CD4-positive, alpha-beta T cell treated with Interleukin-15 for 4 hours (primary cell): Measurements from ENCODE around the gene MOB3B.

Experiments
- DNase-seq: peaks from one replicate; pipeline ENCODE4 v3.0.0-alpha.2; 2020; ENCODE audit warnings: low spot score

The MOB3B gene

GRCh38 chr9:27529316-27530278, at the start of gene MOB3B:
Gene MOB3B, minus strand, starts transcription at chr9:27529814. Its CDS starts 74,264 bp downstream, at chr9:27455550.
- peak; percentile 75 for DNase-seq

DNA sequence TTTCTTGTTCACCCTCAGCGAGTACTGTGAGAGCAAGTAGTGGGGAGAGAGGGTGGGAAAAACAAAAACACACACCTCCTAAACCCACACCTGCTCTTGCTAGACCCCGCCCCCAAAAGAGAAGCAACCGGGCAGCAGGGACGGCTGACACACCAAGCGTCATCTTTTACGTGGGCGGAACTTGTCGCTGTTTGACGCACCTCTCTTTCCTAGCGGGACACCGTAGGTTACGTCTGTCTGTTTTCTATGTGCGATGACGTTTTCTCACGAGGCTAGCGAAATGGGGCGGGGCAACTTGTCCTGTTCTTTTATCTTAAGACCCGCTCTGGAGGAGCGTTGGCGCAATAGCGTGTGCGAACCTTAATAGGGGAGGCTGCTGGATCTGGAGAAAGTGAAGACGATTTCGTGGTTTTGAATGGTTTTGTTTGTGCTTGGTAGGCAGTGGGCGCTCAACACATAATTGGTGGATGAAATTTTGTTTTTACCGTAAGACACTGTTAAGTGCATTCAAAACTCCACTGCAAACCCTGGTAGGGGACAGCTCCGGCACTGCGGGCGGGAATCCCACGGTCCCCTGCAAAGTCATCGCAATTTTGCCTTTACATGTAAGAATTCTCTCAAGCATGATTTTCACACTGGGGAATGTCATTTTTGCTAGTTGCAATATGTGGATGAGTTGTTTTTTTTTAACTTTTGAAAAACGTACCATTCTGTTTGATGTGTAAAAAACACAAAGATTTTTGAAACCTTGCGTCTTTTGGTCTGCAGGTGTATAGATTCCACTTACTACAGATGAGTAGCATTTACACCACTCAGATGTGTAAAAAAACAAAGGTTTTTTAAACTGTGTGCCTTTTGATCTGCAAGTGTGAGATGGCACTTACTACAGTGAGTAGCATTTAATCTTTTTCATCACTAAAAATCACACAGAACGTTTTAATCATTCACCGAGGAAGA, 44.3 kb upstream of the MOB3B start:
- peak; percentile 97 for DNase-seq

DNA sequence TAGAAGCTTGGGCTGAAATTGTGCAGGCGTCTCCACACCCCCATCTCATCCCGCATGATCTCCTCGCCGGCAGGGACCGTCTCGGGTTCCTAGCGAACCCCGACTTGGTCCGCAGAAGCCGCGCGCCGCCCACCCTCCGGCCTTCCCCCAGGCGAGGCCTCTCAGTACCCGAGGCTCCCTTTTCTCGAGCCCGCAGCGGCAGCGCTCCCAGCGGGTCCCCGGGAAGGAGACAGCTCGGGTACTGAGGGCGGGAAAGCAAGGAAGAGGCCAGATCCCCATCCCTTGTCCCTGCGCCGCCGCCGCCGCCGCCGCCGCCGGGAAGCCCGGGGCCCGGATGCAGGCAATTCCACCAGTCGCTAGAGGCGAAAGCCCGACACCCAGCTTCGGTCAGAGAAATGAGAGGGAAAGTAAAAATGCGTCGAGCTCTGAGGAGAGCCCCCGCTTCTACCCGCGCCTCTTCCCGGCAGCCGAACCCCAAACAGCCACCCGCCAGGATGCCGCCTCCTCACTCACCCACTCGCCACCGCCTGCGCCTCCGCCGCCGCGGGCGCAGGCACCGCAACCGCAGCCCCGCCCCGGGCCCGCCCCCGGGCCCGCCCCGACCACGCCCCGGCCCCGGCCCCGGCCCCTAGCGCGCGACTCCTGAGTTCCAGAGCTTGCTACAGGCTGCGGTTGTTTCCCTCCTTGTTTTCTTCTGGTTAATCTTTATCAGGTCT, 43.5 kb upstream of the MOB3B start, which contains the start of gene C9orf72:
Gene C9orf72, minus strand, starts transcription at position 564 of the 716 bp plus-strand sequence. CDS start 6,361 bp downstream, outside the sequence.
- peak; percentile 84 for DNase-seq

GRCh38 chr9:27572566-27572917, 42.9 kb upstream of the MOB3B start:
- peak; percentile 70 for DNase-seq

- no peak for DNase-seq
Measured at GRCh38 chr9:27572061-27572460, 42.4 kb upstream of the MOB3B start.

DNA sequence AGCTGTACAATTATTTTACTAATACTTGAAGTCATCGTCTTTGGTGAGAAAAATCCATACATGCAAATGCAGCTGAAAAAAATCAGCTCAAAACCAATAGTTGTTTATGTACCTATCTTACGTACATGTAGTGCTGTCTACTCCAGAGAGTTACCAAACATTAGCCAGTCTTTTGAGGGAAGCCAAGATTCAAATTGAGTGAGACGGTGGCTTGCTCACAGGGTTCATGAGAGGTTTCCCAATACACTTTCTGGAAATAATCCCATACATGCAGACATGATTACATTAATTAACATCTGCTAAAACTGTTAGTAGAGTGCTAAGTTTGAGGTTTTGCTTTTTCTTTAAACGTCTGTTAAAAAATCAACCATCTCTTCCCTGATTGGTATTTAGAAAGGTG, 41.4 kb upstream of the MOB3B start:
- DNase-seq, result no peak

GRCh38 chr9:27569406-27569805, 39.8 kb upstream of the MOB3B start:
- no peak for DNase-seq

DNA sequence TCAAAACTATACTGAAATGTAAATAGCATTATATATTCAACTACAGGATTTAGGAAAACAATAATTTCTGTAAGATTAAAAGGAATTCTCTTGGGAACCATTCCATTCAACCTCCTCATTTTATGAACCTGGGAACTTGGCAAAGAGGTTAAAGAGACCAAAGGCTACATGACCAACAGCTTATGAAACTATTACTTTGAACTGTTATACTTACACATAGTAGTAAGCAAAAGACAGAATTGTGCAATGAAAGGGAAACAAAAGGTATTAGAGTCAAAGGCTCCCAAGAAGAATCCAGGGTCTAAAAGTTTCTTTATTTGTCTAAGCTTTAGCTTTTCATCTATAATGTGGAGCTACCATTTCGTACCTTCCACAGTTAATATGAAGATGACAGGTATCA, 36.5 kb upstream of the MOB3B start:
- DNase-seq, result no peak

DNA sequence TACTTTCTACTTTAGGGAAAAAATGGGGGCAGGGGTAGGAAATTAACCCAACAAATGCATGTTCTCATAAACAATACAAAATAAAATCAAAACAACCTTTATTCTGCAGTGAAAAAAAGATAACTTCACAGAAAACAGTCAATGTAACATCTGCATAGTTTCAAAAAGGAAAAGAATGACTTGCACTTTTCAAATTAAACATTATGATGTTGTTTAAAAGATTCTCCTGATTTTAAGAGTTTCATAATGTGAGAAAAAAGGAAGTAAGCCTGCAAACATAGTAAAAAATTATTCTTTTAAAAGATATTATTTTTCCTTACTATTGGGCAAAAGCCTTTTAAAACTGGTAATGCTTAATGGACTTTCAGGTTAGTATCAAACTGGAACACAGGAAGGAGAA, 36.1 kb upstream of the MOB3B start:
- DNase-seq, result no peak

DNA sequence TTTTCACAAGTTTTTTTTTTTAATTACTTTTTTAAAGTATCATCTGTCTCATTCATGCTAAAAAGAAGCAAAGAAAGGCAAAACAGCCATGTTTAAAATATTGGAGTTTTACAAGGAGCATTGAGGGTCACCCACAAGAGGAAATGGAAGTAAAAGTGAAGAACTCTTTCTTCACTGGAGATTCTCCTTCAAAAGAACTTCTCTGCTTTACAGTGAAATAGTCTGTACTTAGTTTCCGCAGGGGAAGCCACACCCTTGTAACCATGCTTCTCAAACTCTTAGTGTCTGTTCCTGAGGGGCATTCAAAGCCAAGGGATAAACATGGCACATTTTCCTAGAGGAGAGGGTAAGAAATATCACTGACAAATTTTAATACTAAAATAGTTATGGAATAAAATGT, 35.1 kb upstream of the MOB3B start:
- no peak for DNase-seq

- no peak for DNase-seq
Measured at GRCh38 chr9:27563738-27564430, 34.3 kb upstream of the MOB3B start.

DNA sequence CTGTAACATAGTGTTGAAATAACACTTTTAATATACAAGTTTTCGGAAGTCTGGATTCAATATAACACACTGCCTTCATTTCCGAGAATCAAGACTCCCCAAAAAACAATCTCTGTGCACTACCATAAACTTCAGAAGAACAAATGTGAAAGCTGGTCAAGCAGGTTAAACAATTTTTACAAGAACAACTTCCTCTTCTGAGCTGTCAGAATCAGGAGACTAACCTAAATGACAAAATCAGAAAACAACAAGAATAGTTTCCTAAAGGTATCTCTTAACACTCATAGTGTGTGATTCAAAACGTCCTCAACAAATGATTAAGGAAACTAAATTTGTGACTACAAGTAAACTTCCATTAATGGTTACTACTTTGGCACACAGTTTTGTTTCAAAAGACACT, 32.1 kb upstream of the MOB3B start:
- no peak for DNase-seq

- no peak for DNase-seq
Measured at GRCh38 chr9:27560457-27560856, 30.8 kb upstream of the MOB3B start.

DNA sequence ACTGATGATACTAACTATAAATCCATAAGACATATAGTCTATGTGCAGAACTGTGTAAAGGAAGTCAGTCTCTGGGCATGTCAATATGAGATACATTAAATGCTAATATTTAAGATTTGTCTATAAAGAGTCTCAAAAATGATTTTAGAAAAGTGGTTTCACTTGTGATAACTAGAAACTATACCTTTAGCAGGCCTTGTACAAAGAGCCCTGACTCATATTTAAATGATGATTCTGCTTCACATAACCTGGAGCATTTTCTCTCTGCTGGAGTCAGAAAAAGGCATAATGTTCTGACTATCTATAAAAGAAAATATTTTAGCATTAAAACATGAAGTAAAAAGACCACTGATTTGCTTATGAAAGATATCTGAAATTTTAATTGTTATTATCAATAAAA, 28.7 kb upstream of the MOB3B start:
- no peak for DNase-seq

- DNase-seq, result no peak
Measured at GRCh38 chr9:27556470-27556869, 26.9 kb upstream of the MOB3B start.

- no peak for DNase-seq
Measured at GRCh38 chr9:27554712-27555111, 25.1 kb upstream of the MOB3B start.

DNA sequence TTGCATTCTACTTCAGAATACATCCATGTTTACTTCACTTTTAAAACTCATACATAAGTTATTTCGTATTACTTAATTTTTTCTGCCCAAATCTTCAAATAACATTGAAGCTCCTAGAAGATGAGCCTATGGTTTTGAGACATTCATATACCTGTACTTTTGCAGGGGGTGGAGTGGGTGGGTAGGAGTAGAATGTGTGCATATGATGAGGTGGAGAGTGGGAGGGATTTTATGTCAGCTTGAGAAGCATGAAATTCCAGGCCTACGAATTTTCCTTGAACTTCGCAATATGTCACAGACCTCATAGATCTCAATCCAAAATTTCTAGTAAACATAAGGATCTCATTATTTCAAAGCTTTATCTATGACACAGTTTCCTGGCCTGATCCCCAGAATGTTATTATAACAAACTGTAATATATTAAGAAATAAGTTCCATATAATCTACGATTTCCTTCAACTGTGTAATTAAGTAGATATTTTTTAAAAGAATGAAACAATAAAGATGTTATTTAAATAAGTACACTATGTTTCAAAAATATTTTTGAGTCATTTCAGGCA, 19.7 kb upstream of the MOB3B start:
- DNase-seq, result no peak

DNA sequence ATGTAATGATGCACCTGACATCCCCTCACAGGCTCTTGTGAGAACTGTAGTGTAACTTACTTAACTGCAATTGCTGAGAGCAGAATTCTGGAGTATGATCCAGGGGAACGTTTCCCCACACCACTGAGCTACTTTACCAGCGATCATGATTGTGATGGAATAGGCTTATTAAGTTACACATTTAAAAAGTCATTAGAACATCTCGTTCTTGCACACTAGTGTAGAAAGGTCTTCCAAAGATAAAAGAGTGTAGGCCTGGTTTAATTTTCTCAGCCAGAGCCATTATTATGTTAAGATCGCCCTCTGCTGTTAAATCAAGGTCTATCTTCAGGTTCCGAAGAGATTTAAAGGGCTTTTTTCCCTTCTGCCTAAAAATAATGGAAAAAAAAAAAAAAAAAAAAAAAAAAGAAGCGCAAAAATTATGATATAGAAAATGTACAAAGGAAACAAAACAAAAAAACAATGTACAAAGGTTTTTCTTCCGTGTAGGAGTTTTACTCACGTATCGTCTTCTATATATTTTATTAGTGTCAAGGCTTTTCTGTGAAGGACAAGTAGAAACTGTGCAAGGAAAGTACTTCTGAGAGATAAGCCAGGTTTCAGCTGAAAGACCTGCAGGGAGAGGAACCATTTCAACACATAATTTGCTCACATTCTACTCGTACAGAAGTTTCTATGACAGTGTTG, 18.6 kb upstream of the MOB3B start:
- no peak for DNase-seq

DNA sequence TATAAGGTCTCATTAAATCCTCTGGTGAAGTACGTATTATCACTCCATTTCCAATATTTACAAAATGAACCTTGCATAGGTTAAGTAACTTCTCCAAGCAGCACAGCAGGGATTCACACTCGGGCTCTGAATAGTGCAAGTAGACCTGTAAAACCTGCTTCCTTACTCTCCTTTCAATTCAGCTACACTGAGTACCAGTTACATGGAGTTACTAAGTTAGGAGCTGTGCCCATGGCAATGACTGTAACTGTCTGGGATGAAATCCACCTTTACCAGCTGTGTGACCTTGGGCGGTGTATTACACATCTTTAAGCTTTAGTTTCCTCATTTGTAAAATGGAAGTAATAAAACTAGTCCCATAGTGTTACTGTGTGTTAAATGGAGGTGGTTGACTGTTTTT, 15.9 kb upstream of the MOB3B start:
- no peak for DNase-seq

DNA sequence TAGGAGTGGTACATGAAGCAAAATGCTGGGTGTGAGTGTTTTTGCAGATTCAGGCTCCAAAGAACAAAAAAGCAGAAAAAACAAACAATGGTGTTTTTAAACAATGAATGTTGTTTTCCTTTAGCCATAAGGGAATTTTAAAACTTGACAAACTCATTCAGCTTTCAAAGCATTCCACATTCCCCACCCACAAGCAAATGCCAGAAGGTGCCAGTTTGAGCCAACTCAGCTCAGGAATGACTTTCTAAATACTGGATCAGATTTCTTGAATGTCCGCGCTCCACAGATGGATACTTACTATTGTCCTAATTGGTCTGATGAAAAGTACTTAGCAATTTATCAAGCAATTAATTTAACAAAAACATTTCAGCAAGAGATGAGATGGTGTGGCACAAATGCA, 12.9 kb upstream of the MOB3B start:
- no peak for DNase-seq
